Duodenal mucosa (tissue), 2 donors: ENCODE data around the gene SMIM41.

Experiments used
- H3K27ac ChIP-seq: one replicate; pipeline ENCODE4 v1.7.0; 2013; ENCODE audit warnings: low read depth, low read length
- H3K27me3 ChIP-seq, 2 donors: one replicate each; pipeline ENCODE4 v1.7.0; 2013; ENCODE audit warnings: low read length in 2 of 2, control low read depth in 1 of 2; ENCODE audit not compliant: insufficient read depth in 2 of 2, control insufficient read depth in 1 of 2
- H3K36me3 ChIP-seq, 2 donors: one replicate each; pipeline ENCODE4 v1.7.0; 2013; ENCODE audit warnings: low read length in 2 of 2, control low read depth in 1 of 2; ENCODE audit not compliant: insufficient read depth in 2 of 2, control insufficient read depth in 1 of 2
- H3K4me1 ChIP-seq, 2 donors: one replicate each; pipeline ENCODE4 v1.7.0; 2013; ENCODE audit warnings: low read length in 2 of 2, control low read depth in 1 of 2; ENCODE audit not compliant: insufficient read depth in 2 of 2, control insufficient read depth in 1 of 2
- H3K4me3 ChIP-seq, 2 donors: one replicate each; pipeline ENCODE4 v1.7.0; 2013; ENCODE audit warnings: low read length in 2 of 2, low read depth in 1 of 2
- H3K9ac ChIP-seq, 2 donors: one replicate each; pipeline ENCODE4 v1.7.0; 2013; ENCODE audit warnings: low read length in 2 of 2, low read depth in 1 of 2
- H3K9me3 ChIP-seq, 2 donors: one replicate each; pipeline ENCODE4 v1.7.0; 2013; ENCODE audit warnings: low read length in 2 of 2, control low read depth in 1 of 2; ENCODE audit not compliant: control insufficient read depth in 1 of 2

Gene SMIM41

DNA sequence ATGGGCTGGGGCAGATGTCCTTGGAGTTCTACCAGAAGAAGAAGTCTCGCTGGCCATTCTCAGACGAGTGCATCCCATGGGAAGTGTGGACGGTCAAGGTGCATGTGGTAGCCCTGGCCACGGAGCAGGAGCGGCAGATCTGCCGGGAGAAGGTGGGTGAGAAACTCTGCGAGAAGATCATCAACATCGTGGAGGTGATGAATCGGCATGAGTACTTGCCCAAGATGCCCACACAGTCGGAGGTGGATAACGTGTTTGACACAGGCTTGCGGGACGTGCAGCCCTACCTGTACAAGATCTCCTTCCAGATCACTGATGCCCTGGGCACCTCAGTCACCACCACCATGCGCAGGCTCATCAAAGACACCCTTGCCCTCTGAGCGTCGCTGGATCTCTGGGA lies 2.7 kb upstream of the SMIM41 start:
- no peak overlapping the region for H3K9ac ChIP-seq
- H3K36me3 ChIP-seq, result peaks cover 33 to 51% of the 10 kb centered on the region in 2 donors
- H3K4me1 ChIP-seq, result peaks cover 22 to 27% of the 10 kb centered on the region in 2 donors

DNA sequence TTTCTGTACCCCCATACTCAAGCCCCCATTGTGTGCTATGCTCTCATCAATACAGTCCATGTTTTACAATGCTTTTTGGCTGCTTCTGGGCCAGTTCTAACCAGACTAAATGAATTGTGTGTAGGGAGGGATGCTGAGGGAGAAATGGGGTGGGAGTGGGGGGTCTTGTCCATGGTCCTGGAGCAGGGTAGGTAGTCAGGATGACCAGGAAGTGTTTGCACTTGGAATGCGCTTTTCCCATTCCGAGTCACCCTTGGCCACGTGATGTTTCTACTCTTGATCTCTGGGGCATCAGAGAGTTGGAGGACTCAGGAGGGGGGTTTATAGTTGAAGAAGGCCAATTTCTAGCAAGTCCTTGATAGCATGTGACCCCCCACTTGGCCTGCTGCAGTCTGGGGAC lies 1.2 kb upstream of the SMIM41 start:
- H3K4me3 ChIP-seq, result no peak overlapping the region
- H3K9ac ChIP-seq, result no peak overlapping the region
- peaks cover 30 to 47% of the 10 kb centered on the region in 2 donors for H3K36me3 ChIP-seq
- H3K4me1 ChIP-seq, result peaks cover 21 to 25% of the 10 kb centered on the region in 2 donors
- H3K27ac ChIP-seq, result no peak overlapping the region
- H3K9me3 ChIP-seq, result no peaks in the 10 kb centered on the region
- H3K27me3 ChIP-seq, result no peaks in the 10 kb centered on the region

More for the DNA sequence above, 2.7 kb upstream of the SMIM41 start:
- H3K9me3 ChIP-seq, result no peaks in the 10 kb centered on the region
- no peak overlapping the region for H3K27ac ChIP-seq
- no peak overlapping the region for H3K4me3 ChIP-seq
- H3K27me3 ChIP-seq, result no peaks in the 10 kb centered on the region

DNA sequence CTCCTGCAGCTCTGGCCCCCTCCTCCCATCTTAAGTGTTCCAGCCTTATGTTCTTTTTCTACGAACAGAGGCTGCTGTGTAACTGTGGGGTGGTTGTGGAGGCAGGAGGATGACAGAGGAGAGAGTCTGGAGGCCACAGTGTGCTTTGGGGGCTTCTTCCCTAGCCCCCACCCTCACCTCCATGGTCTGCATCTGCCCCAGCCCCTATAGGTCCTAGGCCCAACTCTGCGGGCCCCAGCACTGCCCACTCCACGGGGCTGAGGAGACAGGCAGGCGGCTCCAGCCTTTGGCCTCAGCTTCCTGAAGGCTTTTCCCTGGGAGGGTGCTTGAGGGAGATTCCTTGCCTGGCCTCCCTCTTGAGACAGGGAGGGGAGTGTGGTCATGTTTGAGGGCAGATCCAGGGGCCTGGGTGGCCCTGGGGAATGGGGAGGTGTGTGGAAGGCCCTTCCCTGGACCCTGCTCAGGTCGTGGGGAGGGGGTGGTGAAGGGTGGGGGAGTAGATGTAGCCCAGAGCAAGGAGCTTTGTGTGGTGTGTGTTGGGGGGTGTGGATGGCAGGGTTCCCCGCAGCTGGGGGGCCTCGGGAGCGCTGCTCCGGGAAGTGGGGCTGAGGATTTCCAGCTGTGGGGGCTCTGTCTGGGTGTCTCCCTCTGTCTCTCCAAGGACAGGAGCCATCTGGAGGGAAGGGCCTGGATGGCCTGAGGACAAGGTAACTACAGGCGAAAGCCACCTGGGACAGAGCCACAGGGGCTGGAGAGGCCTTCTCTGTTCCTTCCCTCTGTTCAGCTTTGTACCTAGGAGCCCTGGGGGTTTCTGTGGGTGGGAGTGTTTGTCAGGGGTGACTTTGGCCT lies 1.1 kb downstream of the SMIM41 start:
- H3K36me3 ChIP-seq, result peaks cover 20 to 24% of the 10 kb centered on the region in 2 donors
- no peaks in the 10 kb centered on the region for H3K9me3 ChIP-seq
- no peak overlapping the region for H3K9ac ChIP-seq
- peak overlapping the region in 1 of 2 donors; percentile 6 for H3K4me3 ChIP-seq
- peaks cover 15 to 17% of the 10 kb centered on the region in 2 donors for H3K4me1 ChIP-seq
- H3K27me3 ChIP-seq, result no peaks in the 10 kb centered on the region
- peak overlapping the region; percentile 39 for H3K27ac ChIP-seq

DNA sequence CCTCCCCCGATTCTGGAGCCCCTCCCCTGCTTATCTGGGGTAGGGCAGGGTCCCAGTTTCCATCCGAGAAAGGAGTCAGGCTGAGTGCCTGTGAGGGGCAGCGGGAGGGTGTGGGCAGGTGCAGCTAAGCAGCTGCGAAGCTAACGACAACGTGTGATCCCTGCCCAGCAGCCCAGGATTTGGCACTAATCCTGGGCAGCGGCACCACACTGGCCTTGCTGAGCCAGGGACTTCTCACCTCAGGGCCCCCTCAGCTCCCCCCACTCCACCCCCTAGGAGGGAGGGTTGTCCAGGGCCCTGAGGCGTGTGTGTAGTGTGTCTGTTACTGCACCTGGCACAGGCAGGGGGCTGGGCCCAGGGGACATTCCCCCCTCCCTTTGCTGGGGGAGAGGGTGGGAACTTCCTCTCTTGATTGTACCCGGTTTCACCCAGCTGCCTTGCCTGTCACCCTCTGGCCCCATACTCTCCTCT lies 1.8 kb downstream of the SMIM41 start:
- Histone ChIP-seq H3K4me3 (no peak overlapping the region), H3K27ac (peak overlapping the region; percentile 39), H3K36me3 (peaks cover 18% of the 10 kb centered on the region in 2 donors), H3K9ac (peak overlapping the region in 1 of 2 donors; percentile 38), H3K4me1 (peaks cover 15 to 17% of the 10 kb centered on the region in 2 donors), H3K9me3 (no peaks in the 10 kb centered on the region), H3K27me3 (no peaks in the 10 kb centered on the region)

- H3K27ac ChIP-seq, result no peak overlapping the region
- peak overlapping the region in 1 of 2 donors; percentile 4 for H3K9ac ChIP-seq
Observed at GRCh38 chr12:52082026-52082668, 2.6 kb downstream of the SMIM41 start.

GRCh38 chr12:52082669-52082987 lies 3.1 kb downstream of the SMIM41 start:
- H3K4me3 ChIP-seq, result no peak overlapping the region
- H3K9me3 ChIP-seq, result no peaks in the 10 kb centered on the region
- H3K27ac ChIP-seq, result no peak overlapping the region
- peaks cover 0 to 2% of the 10 kb centered on the region in 2 donors for H3K27me3 ChIP-seq
- H3K9ac ChIP-seq, result peak overlapping the region in 1 of 2 donors; percentile 4
- H3K4me1 ChIP-seq, result peaks cover 15 to 17% of the 10 kb centered on the region in 2 donors
- peaks cover 8% of the 10 kb centered on the region in 2 donors for H3K36me3 ChIP-seq

More at GRCh38 chr12:52082026-52082668, 2.6 kb downstream of the SMIM41 start:
- Histone ChIP-seq H3K27me3 (peaks cover 0 to 2% of the 10 kb centered on the region in 2 donors), H3K9me3 (no peaks in the 10 kb centered on the region), H3K4me1 (peaks cover 15 to 17% of the 10 kb centered on the region in 2 donors), H3K4me3 (no peak overlapping the region), H3K36me3 (peaks cover 9 to 10% of the 10 kb centered on the region in 2 donors)

GRCh38 chr12:52082988-52083637 lies 3.6 kb downstream of the SMIM41 start:
- Histone ChIP-seq H3K27me3 (peaks cover 0 to 2% of the 10 kb centered on the region in 2 donors), H3K4me1 (peaks cover 15 to 17% of the 10 kb centered on the region in 2 donors), H3K9me3 (no peaks in the 10 kb centered on the region), H3K4me3 (no peak overlapping the region), H3K9ac (no peak overlapping the region), H3K27ac (no peak overlapping the region), H3K36me3 (peaks cover 4 to 6% of the 10 kb centered on the region in 2 donors)

DNA sequence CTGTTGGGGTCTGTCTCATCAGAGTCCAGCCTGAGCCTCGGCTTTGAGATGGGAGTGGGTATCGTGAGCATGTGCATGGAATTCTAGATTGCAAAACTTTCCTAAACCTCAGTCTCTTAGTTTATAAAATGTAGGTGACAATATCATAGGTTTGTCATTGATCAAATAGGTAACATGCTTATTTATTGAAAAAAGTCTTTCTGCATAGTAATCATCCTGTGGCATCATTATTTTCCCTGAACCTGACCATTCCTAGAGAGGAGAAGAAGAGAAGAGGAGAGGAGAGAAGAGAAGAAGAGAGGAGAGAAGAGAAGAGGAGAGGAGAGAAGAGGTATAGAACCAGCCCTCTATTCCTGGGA lies 4.1 kb downstream of the SMIM41 start:
- H3K4me1 ChIP-seq, result peaks cover 15 to 17% of the 10 kb centered on the region in 2 donors
- H3K9ac ChIP-seq, result no peak overlapping the region
- no peak overlapping the region for H3K27ac ChIP-seq
- H3K36me3 ChIP-seq, result peaks cover 0 to 2% of the 10 kb centered on the region in 2 donors
- H3K9me3 ChIP-seq, result no peaks in the 10 kb centered on the region
- no peak overlapping the region for H3K4me3 ChIP-seq
- H3K27me3 ChIP-seq, result peaks cover 0 to 5% of the 10 kb centered on the region in 2 donors

GRCh38 chr12:52084491-52085231 lies 5.2 kb downstream of the SMIM41 start:
- Histone ChIP-seq H3K27me3 (peaks cover 0 to 12% of the 10 kb centered on the region in 2 donors), H3K9ac (no peak overlapping the region), H3K27ac (no peak overlapping the region)

More at GRCh38 chr12:52084491-52085231, 5.2 kb downstream of the SMIM41 start:
- no peak overlapping the region for H3K4me3 ChIP-seq
- H3K36me3 ChIP-seq, result no peaks in the 10 kb centered on the region
- H3K4me1 ChIP-seq, result peaks cover 15 to 17% of the 10 kb centered on the region in 2 donors
- H3K9me3 ChIP-seq, result no peaks in the 10 kb centered on the region
